Adipocyte (in vitro differentiated cells): Measurements from ENCODE around the gene SCG3.

Experiments
- DNase-seq: peaks from one replicate; pipeline ENCODE4 v3.0.0-alpha.2; 2015; ENCODE audit warnings: low read depth
- H3K27me3 ChIP-seq: replicated peaks from 2 replicates; pipeline ENCODE4 v1.7.0; 2013; ENCODE audit warnings: mild to moderate bottlenecking, low read length, moderate library complexity; ENCODE audit not compliant: control insufficient read depth, insufficient read depth
- H3K36me3 ChIP-seq: 2 replicates; pipeline ENCODE4 v1.7.0; 2013; ENCODE audit warnings: low read length, mild to moderate bottlenecking, moderate library complexity; ENCODE audit not compliant: control insufficient read depth, insufficient read depth, severe bottlenecking
- H3K4me1 ChIP-seq: 2 replicates; pipeline ENCODE4 v1.7.0; 2013; ENCODE audit warnings: mild to moderate bottlenecking, low read length, moderate library complexity; ENCODE audit not compliant: control insufficient read depth, insufficient read depth
- H3K4me3 ChIP-seq: 2 replicates; pipeline ENCODE4 v1.7.0; 2013; ENCODE audit warnings: mild to moderate bottlenecking, low read length, moderate library complexity
- H3K9ac ChIP-seq: 2 replicates; pipeline ENCODE4 v1.7.0; 2013; ENCODE audit warnings: mild to moderate bottlenecking, low read length, moderate library complexity
- H3K9me3 ChIP-seq: 2 replicates; pipeline ENCODE4 v1.7.0; 2013; ENCODE audit warnings: mild to moderate bottlenecking, low read length, moderate library complexity; ENCODE audit not compliant: control insufficient read depth

Gene SCG3

GRCh38 chr15:51766341-51766740 is 85.0 kb downstream of the SCG3 start:
- Histone ChIP-seq H3K4me1 (no peaks in the 10 kb centered on the region), H3K9me3 (no peaks in the 10 kb centered on the region), H3K4me3 (no peak overlapping the region), H3K9ac (no peak overlapping the region), H3K27me3 (no peaks in the 10 kb centered on the region), H3K36me3 (no peaks in the 10 kb centered on the region)
- no peak for DNase-seq

- Histone ChIP-seq H3K9ac (no peak overlapping the region), H3K4me3 (no peak overlapping the region), H3K36me3 (no peaks in the 10 kb centered on the region), H3K9me3 (no peaks in the 10 kb centered on the region), H3K4me1 (peaks cover 6% of the 10 kb centered on the region), H3K27me3 (no peaks in the 10 kb centered on the region)
- no peak for DNase-seq
Observed at GRCh38 chr15:51768018-51768417, 86.7 kb downstream of the SCG3 start.
